NB4 (cell line): ENCODE measurements around the gene MAPK13.

Source experiments
- CTCF ChIP-seq: IDR thresholded peaks from one replicate; pipeline ENCODE4 v1.5.1; 2012; ENCODE audit warnings: low read depth, low read length
- MYC ChIP-seq: IDR thresholded peaks from 2 replicates; pipeline ENCODE4 v1.6.1; 2011; ENCODE audit warnings: low read depth, low read length
- POLR2A ChIP-seq: IDR thresholded peaks from 2 replicates; pipeline ENCODE4 v1.6.1; 2011; ENCODE audit warnings: mild to moderate bottlenecking; ENCODE audit not compliant: insufficient read length; ENCODE audit errors: extremely low read depth

GRCh38 chr6:36186199-36186598, 55.9 kb downstream of the MAPK13 start:
- TF ChIP-seq CTCF = no peak
- no peak for TF ChIP-seq POLR2A
- TF ChIP-seq MYC = no peak
